Limb (tissue), 2 donors: ENCODE measurements around the gene GYPA.
"Not testable (repeated sequence)": the region's sequence is repeated elsewhere in the genome, so short reads cannot be mapped to it uniquely, and the experiment has no call there.

ENCODE experiments used
- DNase-seq, 2 donors: peaks; one replicate each; pipeline ENCODE4 v3.0.0-alpha.2; 2016; ENCODE audit errors: extremely low spot score in 2 of 2

GYPA gene

DNA sequence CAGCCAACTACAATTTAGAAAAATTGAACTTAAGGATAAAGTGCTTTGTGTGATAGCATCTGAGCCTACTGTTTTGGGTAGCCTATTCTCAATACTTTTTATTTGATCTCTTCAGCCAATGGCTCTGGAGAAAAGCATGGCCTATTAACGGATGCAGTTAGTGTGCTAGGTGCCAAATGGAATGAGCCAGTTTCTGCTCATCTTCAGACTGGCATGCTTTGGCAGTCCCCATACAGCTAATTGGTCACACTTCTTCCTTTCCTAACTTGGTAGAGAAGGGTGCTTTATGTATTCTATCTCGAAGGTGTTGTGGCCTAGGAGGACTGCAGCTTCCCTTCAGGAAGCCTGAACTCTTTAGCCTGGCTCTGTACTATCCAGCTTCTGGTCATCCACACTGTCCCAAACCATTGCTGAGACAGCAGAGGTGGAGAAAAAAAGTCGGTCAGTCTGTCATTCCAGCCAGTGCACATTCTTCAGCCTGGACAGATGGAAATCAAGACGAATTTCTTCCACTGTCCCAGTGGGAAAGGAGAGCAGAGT is 11.1 kb downstream of the GYPA start:
- DNase-seq = not testable (repeated sequence)

DNA sequence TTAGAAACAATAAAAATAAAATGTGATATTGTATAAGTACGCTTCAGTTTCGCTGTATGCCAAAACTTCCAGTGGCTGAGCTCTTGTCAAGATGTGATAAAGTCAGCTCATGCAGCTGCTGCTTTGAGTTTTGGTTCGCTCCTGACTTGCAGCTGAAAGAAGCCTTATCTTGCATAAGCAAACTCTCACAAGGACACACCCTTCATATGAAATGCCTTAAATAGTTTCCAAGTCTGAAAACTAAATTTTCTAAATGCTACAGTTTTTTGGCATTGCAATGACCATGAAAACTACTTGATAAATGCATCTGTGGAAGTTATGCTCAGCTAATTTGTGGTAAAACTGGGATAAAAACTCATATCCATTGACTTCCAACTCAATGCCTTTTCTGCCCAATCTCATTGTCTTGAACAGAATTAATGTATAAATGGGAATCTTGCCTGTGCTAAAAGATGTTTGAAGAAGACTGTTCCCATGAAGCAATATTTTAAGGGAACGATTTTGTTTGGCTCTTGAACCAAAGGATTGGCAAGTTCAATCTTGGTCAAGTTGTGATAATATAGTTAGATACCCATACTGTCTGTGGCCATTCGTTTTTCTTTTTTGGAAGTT is 11.7 kb downstream of the GYPA start:
- DNase-seq = not testable (repeated sequence)

DNA sequence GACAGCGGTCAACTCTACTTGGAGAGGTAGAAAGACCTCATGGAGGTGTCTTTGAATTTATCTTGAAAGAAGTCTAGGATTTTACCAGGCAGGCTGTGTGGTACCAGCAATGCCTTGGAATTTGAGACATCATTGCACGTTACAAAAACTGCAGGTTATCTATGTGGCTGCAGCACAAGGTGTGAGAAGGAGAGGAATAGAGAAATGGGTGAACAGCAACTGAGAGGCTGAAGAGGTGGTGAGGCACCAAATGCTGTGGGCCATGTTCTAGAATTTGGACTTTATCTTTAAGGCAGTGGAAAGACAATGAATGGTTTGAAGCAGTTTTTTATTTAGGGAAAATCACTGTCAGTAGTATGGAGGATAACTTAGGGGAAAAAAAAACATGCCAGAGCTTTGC is 15.4 kb downstream of the GYPA start:
- not testable (repeated sequence) for DNase-seq

DNA sequence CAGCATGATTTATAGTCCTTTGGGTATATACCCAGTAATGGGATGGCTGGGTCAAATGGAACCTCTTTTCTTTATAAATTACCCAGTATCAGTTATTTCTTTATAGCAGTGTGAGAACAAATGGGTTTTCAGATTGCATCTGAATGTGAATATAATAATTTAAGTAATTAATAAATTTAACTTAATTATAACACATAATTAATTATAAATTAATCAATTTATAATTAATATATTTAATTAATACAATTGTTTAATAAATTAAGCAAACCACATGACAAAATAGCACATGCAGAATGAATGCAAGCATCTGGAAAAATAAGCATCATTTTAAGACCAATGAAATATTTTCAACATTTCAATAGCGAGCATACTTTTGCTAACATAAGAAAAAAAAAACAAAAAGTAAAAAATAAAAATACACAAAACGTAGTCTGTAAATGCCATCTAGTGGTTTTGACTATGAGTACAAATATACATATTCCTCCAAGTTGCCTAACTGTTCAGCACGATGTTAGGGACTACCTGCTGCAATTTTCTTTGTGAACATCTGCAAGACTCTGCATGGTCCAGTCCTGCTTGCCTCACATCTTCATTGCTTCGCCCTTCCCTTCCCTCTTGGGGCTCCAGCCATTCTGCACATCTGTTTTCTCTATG is 16.4 kb downstream of the GYPA start:
- DNase-seq = not testable (repeated sequence)

DNA sequence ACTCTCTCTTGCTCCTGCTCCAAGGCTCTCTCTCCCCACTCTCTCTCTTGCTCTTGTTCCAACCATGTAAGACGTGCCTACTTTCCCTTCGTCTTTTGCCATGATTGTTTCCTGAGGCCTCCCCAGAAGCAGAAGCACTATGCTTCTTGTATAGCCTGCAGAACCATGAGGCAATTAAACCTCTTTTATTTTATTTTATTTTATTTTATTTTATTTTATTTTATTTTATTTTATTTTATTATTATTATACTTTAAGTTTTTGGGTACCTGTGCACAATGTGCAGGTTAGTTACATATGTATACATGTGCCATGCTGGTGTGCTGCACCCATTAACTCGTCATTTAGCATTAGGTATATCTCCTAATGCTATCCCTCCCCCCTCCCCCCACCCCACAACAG is 17.2 kb downstream of the GYPA start:
- not testable (repeated sequence) for DNase-seq

DNA sequence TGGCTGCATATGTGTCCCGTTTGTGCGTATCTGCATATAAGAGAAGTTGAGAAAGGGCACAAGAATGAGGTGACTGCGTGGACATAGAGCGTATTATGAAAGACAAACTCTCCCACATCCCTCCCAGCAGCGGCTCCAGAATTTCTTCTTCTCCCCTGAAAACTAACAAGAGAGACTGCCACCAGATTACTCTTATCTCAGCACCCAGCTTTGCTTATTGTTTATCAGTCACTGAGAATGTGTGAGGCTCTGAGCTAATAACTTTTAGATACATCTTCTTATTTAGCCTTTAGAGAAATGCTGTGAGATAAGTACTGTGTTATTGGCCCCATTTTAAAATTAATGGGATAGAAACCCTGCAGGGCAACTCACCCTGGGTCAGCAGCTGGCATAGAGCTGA is 20.8 kb downstream of the GYPA start:
- not testable (repeated sequence) for DNase-seq

DNA sequence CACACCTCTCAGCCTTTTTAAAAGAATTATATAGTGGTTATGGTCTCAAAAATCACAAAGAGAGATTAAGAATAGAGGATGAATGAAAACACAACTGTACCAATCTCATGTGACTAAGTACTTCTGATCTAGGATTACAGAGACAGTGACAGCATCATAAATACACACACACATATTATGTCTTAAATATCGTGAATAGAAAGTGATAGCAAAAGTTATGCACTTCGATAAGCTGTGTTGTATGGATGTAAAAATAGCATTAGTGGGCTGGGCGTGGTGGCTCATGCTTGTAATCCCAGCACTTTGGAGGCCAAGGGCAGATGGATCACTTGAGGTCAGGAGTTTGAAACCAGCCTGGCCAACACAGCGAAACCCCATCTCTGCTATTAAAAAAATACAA is 25.0 kb downstream of the GYPA start:
- DNase-seq = no peak

- no peak for DNase-seq
Measured at GRCh38 chr4:144113546-144113945, 27.0 kb downstream of the GYPA start.

DNA sequence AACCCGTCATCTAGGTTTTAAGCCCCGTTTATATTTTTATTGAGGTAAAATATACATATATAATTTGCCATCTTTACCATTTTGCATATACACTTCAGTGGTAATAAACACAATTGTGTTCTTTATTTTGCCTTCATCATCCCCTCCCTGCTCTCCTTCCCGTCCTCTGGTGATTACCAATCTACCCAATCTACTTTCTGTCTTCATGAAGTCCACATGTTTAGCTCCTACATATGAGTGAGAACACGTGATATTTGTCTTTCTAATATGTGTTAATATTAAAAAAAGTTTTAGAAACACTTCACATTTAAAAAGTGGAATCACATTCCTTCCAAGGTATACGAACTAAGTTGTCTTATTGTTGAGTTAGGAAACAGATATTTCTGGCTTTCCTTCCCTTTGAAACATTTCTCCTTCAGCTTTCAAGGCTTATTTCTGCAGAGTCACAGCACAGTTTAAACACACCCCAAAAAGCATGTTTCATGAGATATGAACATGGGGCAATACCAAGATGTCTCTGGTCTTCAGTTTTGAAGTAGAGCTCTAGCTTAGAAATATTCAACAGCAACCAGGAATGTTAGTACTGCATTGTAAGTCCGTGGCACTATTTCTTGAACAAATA is 35.9 kb downstream of the GYPA start:
- no peak for DNase-seq

GRCh38 chr4:144097776-144098175 is 42.7 kb downstream of the GYPA start:
- DNase-seq = not testable (repeated sequence)

DNA sequence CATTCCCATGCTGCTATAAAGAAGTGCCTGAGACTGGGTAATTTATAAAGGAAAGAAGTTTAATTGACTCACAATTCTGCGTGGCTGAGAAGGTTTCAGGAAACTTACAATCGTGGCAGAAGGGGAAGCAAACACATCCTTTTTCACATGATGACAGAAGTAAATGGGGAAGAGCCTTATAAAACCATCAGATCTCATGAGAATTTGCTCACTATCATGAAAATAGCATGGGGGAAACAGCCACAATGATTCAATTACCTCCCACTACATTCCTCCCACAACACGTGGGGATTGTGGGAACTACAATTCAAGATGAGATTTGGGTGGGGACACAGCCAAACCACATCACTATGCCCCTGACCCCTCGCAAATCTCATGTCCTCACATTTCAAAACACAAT is 46.5 kb downstream of the GYPA start:
- DNase-seq = not testable (repeated sequence)

DNA sequence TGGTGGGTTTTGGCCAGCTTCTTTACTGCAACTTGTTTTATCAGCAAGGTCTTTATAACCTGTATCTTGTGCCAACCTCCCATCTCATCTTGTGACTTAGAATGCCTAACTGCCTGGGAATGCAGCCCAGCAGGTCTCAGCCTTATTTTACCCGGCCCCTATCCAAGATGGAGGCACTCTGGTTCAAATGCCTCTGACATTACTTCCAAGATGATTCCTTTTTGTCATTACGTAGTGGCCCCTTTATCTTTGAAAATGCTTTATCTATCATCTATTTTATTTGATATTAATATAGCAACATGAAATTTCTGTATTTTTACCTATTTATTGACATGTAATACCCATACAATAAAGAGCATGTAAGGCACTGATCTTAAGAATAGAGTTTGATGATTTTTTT is 49.3 kb downstream of the GYPA start:
- DNase-seq = not testable (repeated sequence)

DNA sequence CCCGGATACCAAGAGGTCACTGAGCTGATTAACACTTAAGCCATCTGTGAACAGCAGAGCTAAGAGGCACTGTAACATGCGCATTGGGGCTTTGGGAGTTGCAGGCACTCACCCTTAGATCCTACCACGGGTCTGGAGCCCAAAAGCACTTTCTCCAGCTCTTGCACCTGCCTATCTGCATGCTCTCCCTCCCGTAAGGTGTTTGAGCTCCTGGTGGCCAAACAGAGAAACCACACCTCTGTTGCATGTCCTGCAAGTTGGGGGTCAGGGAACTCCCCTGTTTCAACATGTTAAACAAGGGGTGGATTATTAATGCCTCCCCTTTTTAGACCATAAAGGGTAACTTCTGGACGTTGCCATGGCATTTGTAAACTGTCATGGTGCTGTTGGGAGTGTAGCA is 49.8 kb downstream of the GYPA start:
- DNase-seq = no peak

DNA sequence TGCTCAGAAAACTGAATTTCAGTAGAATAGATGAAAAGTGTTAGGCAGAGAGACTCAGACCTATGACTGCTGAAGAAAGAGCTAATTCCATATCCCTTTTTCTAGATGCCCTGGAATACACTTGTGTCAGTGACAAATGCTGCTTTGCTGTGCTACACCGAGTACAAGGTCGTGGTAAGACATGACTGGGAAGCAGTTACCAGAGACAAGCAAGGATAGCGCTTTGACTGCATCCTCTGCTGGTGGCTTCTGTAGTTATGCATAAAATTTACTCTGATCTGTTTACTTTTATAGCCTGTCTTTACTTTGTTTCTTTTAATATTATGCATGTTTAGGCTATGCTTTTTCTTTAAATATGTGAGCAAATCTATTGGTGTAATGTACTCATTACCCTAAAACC is 58.5 kb downstream of the GYPA start:
- DNase-seq = not testable (repeated sequence)

DNA sequence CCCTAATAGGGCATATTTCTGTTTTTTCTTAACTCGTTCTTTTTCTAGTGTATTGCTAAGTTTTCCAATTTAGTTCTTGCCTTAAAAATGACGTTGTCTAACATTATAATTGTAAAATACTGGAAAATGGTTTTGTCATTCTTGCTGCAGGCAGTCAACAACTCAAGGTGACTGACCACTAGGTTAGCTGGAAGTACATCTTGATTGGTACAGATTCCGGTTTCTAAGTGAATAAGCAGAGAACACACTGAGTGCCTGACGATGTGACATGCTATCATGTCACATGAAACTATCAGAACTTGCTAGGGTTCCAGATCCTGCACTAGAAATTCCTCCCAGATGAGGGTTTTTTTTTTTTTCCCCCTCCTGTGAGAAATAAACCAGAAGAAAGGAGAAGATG is 60.4 kb downstream of the GYPA start:
- not testable (repeated sequence) for DNase-seq

DNA sequence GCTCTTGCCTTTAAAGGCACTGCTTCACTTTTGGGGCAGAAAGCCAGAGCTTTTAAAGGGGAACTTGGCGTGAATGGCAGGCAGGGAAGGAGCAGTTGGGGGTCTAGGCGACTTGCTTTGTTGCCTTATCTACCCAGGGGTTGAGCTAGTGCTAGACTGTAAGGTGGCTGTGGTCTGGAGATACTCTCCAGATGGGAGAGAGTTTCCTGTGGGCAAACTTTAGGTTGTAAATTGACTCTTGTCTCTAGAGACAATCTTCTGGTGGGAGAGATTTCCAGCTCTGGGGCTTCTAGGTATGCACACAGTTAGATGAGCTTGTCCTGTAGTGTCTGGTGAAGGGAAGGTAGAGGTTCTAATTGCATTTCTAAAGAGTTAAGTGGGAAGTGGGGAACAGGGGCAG is 61.8 kb downstream of the GYPA start:
- not testable (repeated sequence) for DNase-seq

GRCh38 chr4:144061556-144061955 is 79.0 kb downstream of the GYPA start:
- not testable (repeated sequence) for DNase-seq

GRCh38 chr4:144060234-144060859 is 80.2 kb downstream of the GYPA start:
- not testable (repeated sequence) for DNase-seq
